Osteocyte (in vitro differentiated cells): ENCODE measurements around the gene FAIM2. TPM values are rescaled to one million over a fixed set of nuclear protein-coding genes. Genes with fewer than 3 reads are reported as not detected.

ENCODE experiments used
- DNase-seq: peaks from one replicate; pipeline ENCODE4 v3.0.0; 2021; ENCODE audit warnings: mixed read lengths; ENCODE audit not compliant: unreplicated experiment; ENCODE audit errors: extremely low spot score
- H3K27ac Mint-ChIP-seq: one replicate; pipeline ENCODE4 v1.8.0; 2021; ENCODE audit warnings: mild to moderate bottlenecking, mixed read lengths; ENCODE audit not compliant: unreplicated experiment
- H3K27me3 Mint-ChIP-seq: one replicate; pipeline ENCODE4 v1.8.0; 2021; ENCODE audit warnings: mixed read lengths; ENCODE audit not compliant: unreplicated experiment
- H3K36me3 Mint-ChIP-seq: one replicate; pipeline ENCODE4 v1.8.0; 2021; ENCODE audit warnings: mixed read lengths; ENCODE audit not compliant: unreplicated experiment
- H3K4me1 Mint-ChIP-seq: one replicate; pipeline ENCODE4 v1.8.0; 2021; ENCODE audit warnings: mixed read lengths; ENCODE audit not compliant: unreplicated experiment
- H3K4me3 Mint-ChIP-seq: one replicate; pipeline ENCODE4 v1.8.0; 2021; ENCODE audit warnings: mild to moderate bottlenecking, moderate library complexity, mixed read lengths; ENCODE audit not compliant: unreplicated experiment
- H3K9me3 Mint-ChIP-seq: one replicate; pipeline ENCODE4 v1.8.0; 2021; ENCODE audit warnings: mixed read lengths; ENCODE audit not compliant: unreplicated experiment
- total RNA-seq: library from RNA; stranded (reverse); gene quantifications from 2 replicates; pipeline ENCODE4 v1.2.1, GENCODE V29; 2021
- TF ChIP-seq, protein P1 (sequence below): fragments of 200-600 bp; sonication (generic); IDR thresholded peaks from 2 replicates; pipeline ENCODE4 v1.5.0; 2021; ENCODE audit warnings: antibody characterized with exemption, mild to moderate bottlenecking, moderate library complexity

FAIM2 gene
- total RNA-seq, 1 donor from 2014 or later = 1.5 TPM

DNA sequence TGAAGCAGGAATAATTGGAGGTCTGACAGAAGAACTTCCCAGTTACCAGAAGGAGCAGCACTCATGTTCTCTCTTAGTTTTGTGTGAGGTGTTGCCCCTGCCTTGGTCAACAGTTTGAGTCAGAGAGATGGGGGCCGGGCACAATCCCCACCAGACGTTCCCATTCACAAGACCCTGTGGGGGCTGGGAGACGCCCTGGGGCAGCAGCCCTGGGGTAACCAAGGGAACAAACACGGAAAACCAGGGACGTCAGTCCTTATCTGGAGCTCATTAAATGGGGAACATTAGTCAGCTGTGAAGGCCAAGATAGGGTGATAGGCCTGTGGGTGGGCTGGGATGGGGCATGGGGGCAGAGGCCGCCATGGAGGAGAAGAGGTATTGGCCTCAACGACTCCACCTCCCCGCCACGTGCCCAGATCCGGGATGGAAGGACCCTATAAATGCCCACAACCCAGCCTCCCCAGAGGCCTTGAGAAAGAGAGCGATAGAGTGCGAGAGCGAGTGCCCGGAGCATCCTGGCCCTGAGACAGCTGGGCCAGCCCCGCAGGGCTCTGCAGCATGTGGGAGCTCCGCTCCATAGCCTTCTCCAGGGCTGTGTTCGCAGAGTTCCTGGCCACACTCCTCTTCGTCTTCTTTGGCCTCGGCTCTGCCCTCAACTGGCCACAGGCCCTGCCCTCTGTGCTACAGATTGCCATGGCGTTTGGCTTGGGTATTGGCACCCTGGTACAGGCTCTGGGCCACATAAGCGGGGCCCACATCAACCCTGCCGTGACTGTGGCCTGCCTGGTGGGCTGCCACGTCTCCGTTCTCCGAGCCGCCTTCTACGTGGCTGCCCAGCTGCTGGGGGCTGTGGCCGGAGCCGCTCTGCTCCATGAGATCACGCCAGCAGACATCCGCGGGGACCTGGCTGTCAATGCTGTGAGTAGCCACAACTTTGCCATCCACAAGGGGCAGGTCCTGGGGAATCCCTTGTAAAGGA is 46.9 kb upstream of the FAIM2 start, which contains the start of gene AQP2:
Gene AQP2, plus strand, starts transcription at position 465 of the 979 bp plus-strand sequence. Its CDS starts 94 bp downstream, at position 559.
- Mint-ChIP-seq H3K27me3 (no peaks in the 10 kb centered on the region), H3K27ac (no peak within 1 kb of the TSS), H3K9me3 (no peaks in the 10 kb centered on the region), H3K36me3 (no peaks in the 10 kb centered on the region), H3K4me3 (no peak within 1 kb of the TSS), H3K4me1 (peaks cover 4% of the 10 kb centered on the region)
- TF ChIP-seq, protein P1, sequence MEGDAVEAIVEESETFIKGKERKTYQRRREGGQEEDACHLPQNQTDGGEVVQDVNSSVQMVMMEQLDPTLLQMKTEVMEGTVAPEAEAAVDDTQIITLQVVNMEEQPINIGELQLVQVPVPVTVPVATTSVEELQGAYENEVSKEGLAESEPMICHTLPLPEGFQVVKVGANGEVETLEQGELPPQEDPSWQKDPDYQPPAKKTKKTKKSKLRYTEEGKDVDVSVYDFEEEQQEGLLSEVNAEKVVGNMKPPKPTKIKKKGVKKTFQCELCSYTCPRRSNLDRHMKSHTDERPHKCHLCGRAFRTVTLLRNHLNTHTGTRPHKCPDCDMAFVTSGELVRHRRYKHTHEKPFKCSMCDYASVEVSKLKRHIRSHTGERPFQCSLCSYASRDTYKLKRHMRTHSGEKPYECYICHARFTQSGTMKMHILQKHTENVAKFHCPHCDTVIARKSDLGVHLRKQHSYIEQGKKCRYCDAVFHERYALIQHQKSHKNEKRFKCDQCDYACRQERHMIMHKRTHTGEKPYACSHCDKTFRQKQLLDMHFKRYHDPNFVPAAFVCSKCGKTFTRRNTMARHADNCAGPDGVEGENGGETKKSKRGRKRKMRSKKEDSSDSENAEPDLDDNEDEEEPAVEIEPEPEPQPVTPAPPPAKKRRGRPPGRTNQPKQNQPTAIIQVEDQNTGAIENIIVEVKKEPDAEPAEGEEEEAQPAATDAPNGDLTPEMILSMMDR = no peak
- no peak for DNase-seq

DNA sequence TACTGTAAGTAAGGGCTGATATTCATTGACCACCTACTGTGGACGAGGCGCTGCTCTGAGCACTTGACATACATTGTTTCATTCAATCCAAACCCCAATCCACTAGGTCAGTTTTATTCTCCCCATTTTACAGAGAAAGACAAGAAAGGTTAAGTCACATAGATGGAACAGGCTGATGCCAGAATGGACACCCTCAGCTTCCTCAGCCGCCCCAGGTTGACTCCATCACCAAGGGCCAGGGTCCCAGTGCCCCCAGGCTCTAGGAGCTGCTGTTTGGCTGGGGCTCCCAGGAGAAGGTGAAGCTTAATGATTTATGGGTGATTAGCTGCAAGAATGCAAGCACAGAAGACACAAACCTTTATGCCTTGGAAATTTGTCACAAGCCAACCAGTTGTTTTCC is 46.2 kb upstream of the FAIM2 start:
- Mint-ChIP-seq H3K27me3 (no peaks in the 10 kb centered on the region), H3K4me1 (peaks cover 8% of the 10 kb centered on the region), H3K4me3 (no peak overlapping the region), H3K9me3 (no peaks in the 10 kb centered on the region), H3K27ac (no peak overlapping the region), H3K36me3 (no peaks in the 10 kb centered on the region)
- TF ChIP-seq, protein P1 = no peak
- DNase-seq = no peak

DNA sequence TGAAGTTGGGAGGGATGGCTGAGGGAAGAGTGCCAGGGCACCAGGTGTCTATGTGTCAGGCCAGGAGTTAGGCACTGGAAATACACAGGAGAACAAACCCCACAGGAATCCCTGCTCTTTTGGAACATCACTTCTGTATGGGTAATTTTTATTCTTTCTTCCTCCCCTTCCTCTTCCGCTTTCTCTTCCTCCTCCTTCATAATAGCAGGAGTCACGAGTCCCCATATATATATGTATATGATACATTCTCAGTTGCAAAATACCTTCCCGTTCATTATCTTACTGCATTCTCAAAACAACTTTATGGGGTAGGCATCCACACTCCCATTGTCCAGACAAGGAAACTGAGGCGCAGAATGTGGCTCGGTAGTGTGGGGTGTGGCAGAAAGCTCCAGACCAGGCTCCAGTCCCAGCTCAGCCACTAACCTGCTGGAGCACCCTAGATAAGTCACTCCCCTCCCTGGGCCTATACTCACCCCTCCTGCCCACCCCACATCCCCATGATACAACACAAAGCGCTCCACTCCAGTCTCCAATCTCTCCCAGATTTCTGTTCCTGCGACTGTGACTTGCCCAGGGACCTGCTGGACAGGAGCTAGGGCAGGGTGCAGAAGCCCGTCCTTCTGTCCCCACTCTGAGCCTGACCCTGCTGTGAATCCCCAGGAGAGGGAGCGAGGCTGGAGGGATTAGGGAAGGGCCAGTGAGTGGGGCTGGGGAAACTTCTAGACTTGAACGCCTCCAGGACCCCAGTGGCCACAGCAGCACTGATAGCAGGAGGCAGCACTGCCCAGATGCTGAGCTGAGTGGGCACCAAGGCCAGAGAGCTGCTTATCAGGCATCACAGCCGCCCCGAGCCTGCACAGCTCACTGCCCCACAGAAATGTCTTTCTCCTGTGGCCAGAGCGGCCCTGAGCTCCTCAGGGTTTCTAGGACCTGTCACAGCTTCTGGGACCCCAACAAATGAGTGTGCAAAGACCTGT is 45.5 kb upstream of the FAIM2 start:
- Mint-ChIP-seq H3K9me3 (no peaks in the 10 kb centered on the region), H3K4me3 (no peak overlapping the region), H3K27ac (no peak overlapping the region), H3K36me3 (no peaks in the 10 kb centered on the region), H3K4me1 (peaks cover 8% of the 10 kb centered on the region), H3K27me3 (no peaks in the 10 kb centered on the region)
- TF ChIP-seq, protein P1 = no peak
- DNase-seq = no peak

DNA sequence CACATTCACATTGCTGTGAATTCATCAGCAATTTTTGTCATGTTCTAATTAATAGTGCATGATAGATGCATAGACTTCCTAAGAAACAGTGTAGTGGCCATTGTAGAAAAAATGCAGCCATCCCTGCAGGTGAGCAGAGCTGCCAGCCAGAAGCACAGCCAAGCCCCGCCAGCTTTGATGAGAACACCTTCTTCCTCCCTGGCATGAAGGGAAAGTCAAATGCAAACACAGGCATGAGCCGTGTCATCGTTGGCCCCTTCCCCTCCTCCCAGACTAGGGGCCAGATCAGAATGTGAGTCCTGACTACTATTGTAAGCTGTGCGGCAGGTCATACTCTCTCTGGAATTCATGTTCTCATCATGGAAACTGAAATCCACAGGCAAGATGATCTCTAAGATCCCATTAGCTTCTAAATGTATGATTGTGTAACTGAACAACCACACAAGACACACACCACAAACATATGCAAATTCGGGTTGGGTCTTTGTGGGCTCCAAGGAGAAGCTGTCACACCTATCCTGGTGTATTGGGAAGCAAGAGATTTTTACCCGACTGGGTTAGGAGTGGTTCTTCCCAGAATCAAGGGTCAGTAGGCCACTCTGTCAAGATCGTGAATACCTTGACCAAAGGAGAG is 44.0 kb upstream of the FAIM2 start:
- no peak for DNase-seq
- Mint-ChIP-seq H3K27me3 (no peaks in the 10 kb centered on the region), H3K9me3 (no peaks in the 10 kb centered on the region), H3K4me3 (no peak overlapping the region), H3K4me1 (peaks cover 8% of the 10 kb centered on the region), H3K27ac (no peak overlapping the region), H3K36me3 (no peaks in the 10 kb centered on the region)
- TF ChIP-seq, protein P1 = no peak
